Mesenteric fat pad (tissue), 1 donor: ENCODE data around the gene PRR29. TPM values are rescaled to one million over a fixed set of nuclear protein-coding genes. Genes with fewer than 3 reads are reported as not detected.
"Not testable (repeated sequence)": the region's sequence is repeated elsewhere in the genome, so short reads cannot be mapped to it uniquely, and the experiment has no call there.

Source experiments
- DNase-seq: peaks from one replicate; pipeline ENCODE4 v3.0.0-alpha.2; 2020; ENCODE audit warnings: low spot score
- total RNA-seq: library from RNA; stranded (reverse); fragmentation: NEBNext Ultra II Directional; extraction: Animal tissue kit (Norgen Biotek cat#: 25700); gene quantifications from one replicate; pipeline ENCODE4 v1.2.1, GENCODE V29; 2021
- donor health status: DM: yes; HTN: yes; CAD: no.

Gene PRR29
- total RNA-seq, 1 donor from 2014 or later: 0.90 TPM

GRCh38 chr17:63973930-63974593, 24.1 kb upstream of the PRR29 start:
- no peak for DNase-seq

- no peak for DNase-seq
Observed at GRCh38 chr17:63974594-63975192, 23.5 kb upstream of the PRR29 start.

GRCh38 chr17:63975541-63976092, 22.5 kb upstream of the PRR29 start:
- DNase-seq: no peak

GRCh38 chr17:63976702-63977101, 21.4 kb upstream of the PRR29 start:
- no peak for DNase-seq

- no peak for DNase-seq
Observed at GRCh38 chr17:63978272-63979200, 19.6 kb upstream of the PRR29 start.

GRCh38 chr17:63982641-63983040, 15.5 kb upstream of the PRR29 start:
- not testable (repeated sequence) for DNase-seq

DNA sequence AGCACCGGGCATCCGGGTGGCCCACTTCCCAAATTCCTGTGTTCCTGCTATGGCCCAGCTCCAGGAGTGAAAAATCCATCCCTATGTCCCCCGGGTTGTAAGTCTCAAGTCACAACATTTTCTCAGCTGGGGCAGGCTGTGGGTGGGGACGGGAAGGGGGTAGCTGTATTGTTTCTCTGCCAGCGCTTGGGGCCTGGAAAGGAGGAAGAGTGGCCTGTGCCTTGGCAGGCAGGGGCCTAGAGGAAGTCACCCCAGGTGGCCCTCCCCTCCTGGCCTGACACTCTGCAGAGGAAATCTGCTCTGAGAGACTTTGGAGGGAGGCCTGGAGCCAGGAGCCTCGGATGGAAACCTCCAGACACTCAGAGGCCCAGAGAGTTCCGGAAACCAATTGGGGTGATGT, 14.8 kb upstream of the PRR29 start:
- no peak for DNase-seq

DNA sequence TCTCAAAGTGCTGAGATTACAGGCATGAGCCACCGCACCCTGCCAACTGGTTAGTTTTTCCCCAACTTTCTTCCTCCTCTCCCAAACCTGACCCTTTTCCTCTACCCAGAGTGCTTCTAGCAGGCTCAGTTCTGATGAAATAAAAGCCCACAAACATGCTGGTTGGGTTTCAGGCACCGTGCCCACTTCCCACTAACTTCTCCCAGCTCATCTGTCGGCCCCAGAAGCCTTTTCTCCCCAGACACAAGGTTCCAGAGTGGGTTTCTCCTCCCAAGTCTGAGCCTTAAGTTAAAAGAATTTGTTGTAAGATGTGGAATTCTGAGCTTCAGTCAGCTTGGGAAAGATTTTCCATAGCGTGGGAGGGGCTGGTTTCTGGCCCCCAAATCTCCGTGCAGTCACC, 13.9 kb upstream of the PRR29 start:
- DNase-seq: no peak

DNA sequence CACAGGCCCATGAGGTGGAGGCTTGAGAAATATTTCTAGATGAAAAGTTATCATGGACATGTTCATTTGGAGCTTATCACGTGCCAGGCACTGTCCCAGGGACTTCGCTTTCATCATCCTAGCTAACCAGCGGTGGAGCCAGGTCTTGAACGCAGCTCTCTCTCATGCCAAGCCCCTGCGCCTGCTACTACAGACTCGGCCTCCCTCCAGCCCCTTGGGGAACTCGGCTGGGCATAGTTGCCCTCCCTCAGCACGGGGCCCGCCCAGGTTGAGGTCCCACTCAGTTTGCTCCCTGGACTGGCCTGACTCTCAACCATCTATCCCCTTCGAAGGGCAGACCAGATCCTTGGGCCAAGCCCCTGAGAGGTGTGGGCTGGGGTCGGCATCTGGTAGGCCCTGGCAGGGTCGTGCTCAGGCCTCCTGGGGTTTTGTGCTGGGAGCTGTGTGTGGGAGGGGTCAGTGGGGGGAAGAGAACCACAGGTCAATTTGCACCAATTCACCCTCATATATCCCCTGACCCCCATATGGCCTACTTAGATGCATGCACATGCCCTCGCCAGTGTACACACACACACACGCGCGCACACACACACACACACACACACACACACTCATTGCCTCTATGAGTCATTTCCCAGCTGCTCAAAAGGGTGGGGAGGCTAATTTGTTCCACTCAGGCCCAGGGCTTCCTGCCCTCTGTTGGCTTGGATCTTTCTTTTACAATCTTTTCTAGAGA, 13.3 kb upstream of the PRR29 start:
- DNase-seq: no peak

GRCh38 chr17:63985387-63986140, 12.6 kb upstream of the PRR29 start:
- no peak for DNase-seq

- no peak for DNase-seq
Observed at GRCh38 chr17:63986821-63987220, 11.3 kb upstream of the PRR29 start.

DNA sequence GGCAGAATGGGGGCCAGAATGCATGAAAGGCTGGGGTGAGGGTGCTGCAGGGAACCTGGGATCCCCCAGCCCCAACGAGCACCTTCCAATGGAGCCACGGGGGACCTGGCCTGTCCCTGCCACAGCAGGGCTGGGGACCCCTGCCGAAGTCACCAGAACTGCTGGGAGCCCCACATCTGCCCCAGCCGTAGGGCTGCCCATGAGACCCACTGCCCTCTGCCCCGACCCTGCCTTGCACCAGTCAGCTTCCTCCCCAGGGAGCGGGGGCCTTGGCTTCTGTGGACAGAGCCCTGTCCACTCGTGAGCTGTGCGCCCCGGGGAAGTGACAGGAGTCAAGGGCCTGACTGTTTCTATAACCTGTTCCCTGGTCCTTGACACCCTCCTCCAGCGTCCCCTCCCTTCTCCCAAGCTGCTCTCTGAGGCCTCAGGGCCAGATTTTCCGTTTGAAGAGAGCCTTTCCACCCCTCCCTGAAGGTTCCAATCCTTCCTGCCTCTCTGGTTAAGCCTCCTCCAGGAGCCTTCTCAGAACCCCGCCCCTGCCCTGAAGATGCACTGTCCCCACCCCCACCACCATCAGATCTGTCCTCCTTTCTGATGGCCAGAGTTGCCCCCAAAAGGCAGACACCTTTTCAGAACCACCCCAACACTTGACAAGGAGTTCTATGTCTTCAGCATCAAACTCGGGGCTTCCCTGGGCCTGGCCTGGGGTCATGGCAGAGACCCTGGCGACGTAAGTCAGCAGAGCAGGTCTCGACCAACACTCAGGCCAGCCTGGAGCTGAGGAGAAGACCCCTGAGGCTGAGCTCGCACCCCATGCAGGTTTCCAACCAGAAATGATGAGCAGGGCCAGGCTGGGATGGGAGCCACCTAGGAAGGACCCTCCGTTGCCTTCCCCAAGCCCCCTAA, 10.7 kb upstream of the PRR29 start:
- no peak for DNase-seq

- DNase-seq: no peak
Observed at GRCh38 chr17:63988127-63988478, 10.0 kb upstream of the PRR29 start.

DNA sequence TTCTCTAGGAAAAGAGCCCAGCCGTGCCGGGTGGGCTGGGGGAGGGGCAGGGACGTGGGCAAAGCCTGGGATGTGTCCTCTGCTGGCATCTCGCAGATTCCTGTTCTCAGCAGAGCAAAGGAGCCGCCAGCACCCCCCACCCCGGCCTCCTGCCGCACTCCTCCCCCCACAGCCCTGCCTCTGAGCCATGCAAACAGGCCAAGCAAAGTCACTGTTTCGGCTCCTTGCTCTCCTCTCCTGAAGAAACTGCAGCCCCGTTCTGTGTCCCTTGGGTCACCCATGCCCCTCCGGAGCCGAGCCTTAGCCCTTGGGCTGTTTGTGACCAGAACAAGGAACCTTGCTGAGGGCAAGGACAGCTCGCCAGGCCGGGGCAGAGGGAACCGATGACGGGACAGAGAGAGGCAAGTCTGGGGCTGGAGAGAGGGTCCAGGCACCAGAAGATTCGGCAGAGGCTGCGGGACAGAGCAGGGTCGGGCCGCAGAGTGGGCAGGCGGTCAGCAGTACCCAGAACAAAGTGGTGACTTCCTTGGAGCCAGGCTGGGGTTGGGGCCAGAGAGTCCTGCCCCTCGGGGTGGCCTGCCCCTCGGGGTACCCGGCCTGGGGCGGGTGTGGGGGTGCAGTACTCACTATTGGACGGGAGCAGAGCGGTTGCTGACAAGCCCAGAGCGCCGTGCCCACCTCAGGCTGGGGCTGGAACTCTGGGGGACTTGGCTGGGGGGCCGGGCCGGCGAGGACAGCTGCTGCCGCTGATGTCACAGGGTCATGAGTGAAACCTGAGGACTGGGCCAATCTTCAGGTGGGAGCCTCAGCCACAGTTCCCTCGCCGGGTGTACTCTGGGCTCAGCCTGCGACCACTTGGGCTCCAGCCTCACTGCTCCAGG, 9.2 kb upstream of the PRR29 start:
- no peak for DNase-seq

- peak; percentile 68 for DNase-seq
Observed at GRCh38 chr17:63989622-63990345, 8.4 kb upstream of the PRR29 start.

DNA sequence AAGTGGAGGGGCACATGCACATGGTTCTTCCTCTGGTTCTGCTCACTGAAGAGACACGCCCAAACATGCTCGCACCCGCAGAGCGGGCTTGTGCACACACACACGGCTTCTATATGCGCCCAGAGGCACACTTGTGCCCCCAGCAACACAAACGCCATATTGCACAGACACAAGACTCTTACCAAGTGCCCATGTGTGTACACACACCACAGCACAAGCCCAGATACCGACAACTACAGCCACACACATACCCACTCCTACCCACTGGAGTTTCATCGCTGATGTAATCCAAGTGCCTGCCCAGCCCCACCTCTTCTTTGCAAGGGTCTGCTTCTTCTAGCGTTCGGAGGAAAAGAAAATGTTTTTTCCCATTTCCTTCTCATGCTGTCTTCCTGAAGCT, 6.5 kb upstream of the PRR29 start:
- peak; percentile 59 for DNase-seq

GRCh38 chr17:63993368-63993985, 4.7 kb upstream of the PRR29 start:
- DNase-seq: peak; percentile 83
